H1 (cell line): ENCODE measurements around the gene F3. TPM values are rescaled to one million over a fixed set of nuclear protein-coding genes. Genes with fewer than 3 reads are reported as not detected.
"Not testable (repeated sequence)": the region's sequence is repeated elsewhere in the genome, so short reads cannot be mapped to it uniquely, and the experiment has no call there.

Experiments used
- CTCF ChIA-PET: fragments of 300-600 bp; sonication (Branson Sonifier 250); formaldehyde crosslinking; loops from one replicate; lab custom pipeline; 2021; ENCODE audit not compliant: partially characterized antibody; lab: Charles Lee
- POLR2A ChIA-PET: fragments of 300-600 bp; sonication (Branson Sonifier 250); formaldehyde crosslinking; loops from one replicate; lab custom pipeline; 2021; ENCODE audit warnings: inconsistent platforms; ENCODE audit not compliant: partially characterized antibody; lab: Charles Lee
- DNase-seq, 2 experiments: peaks; one replicate each; pipeline versions ENCODE4 v3.0.0 to v3.0.0-alpha.2; 2010 to 2022; ENCODE audit warnings: low spot score in 2 of 2, low read depth in 1 of 2, mixed read lengths in 1 of 2
- FAIRE-seq: peaks from 2 replicates; lab custom pipeline; 2011; peaks lifted over from hg19 to GRCh38; lab: Jason Lieb, UNC
- H2AFZ ChIP-seq: 2 replicates; pipeline ENCODE4 v1.8.1; 2012; ENCODE audit warnings: low read length, inconsistent platforms
- H2AK5ac ChIP-seq: 2 replicates; pipeline ENCODE4 v1.6.1; 2013; ENCODE audit warnings: low read depth, low read length
- H2BK120ac ChIP-seq: replicated peaks from 2 replicates; pipeline ENCODE3; 2013; ENCODE audit warnings: low read depth, low read length, inconsistent platforms
- H2BK12ac ChIP-seq: 2 replicates; pipeline ENCODE4 v1.6.1; 2013; ENCODE audit warnings: low read depth, low read length
- H2BK15ac ChIP-seq: 2 replicates; pipeline ENCODE4 v1.6.1; 2013; ENCODE audit warnings: low read length
- H2BK20ac ChIP-seq: 2 replicates; pipeline ENCODE4 v1.6.1; 2013; ENCODE audit warnings: low read length
- H2BK5ac ChIP-seq: 2 replicates; pipeline ENCODE4 v1.6.1; 2013; ENCODE audit warnings: low read depth, low read length
- H3K14ac ChIP-seq: 2 replicates; pipeline ENCODE4 v1.6.1; 2013; ENCODE audit warnings: inconsistent platforms; ENCODE audit not compliant: insufficient read length
- H3K18ac ChIP-seq: 2 replicates; pipeline ENCODE4 v1.6.1; 2013; ENCODE audit warnings: low read length; ENCODE audit errors: extremely low read depth
- H3K23ac ChIP-seq: 2 replicates; pipeline ENCODE4 v1.6.1; 2013; ENCODE audit warnings: inconsistent platforms; ENCODE audit not compliant: insufficient read length
- H3K23me2 ChIP-seq: 2 replicates; pipeline ENCODE4 v1.6.1; 2013; ENCODE audit warnings: low read depth, low read length
- H3K27ac ChIP-seq: 2 replicates; pipeline ENCODE4 v1.6.1; 2011; ENCODE audit warnings: low read depth, low read length, inconsistent platforms
- H3K27me3 ChIP-seq, 4 experiments: replicated peaks in 1 of 4; 1 replicate in 1 of 4; 2 replicates in 3 of 4; pipeline versions ENCODE4 v1.6.1 to v1.8.1; 2011 to 2013; ENCODE audit warnings: low read length in 3 of 4, mild to moderate bottlenecking in 3 of 4, inconsistent platforms in 2 of 4, mixed read lengths in 2 of 4, moderate library complexity in 1 of 4; ENCODE audit not compliant: control insufficient read depth in 3 of 4, insufficient read depth in 3 of 4; ENCODE audit errors: extremely low read depth in 1 of 4
- H3K36me3 ChIP-seq, 4 experiments: 2 replicates each; pipeline versions ENCODE4 v1.6.1 to v1.8.1; 2011 to 2013; ENCODE audit warnings: mild to moderate bottlenecking in 4 of 4, low read length in 3 of 4, moderate library complexity in 2 of 4, control low read depth in 1 of 4, inconsistent platforms in 1 of 4; ENCODE audit not compliant: insufficient read depth in 4 of 4, control insufficient read depth in 2 of 4
- H3K4ac ChIP-seq: replicated peaks from 2 replicates; pipeline ENCODE3; 2013; ENCODE audit warnings: low read length, low read depth, mixed read lengths, inconsistent platforms; ENCODE audit not compliant: insufficient read length
- H3K4me1 ChIP-seq, 4 experiments: replicated peaks in 1 of 4; 1 replicate in 1 of 4; 2 replicates in 3 of 4; pipeline versions ENCODE4 v1.6.1 to v1.8.1; 2011 to 2013; ENCODE audit warnings: low read length in 3 of 4, inconsistent platforms in 2 of 4, mixed read lengths in 1 of 4; ENCODE audit not compliant: insufficient read depth in 4 of 4, control insufficient read depth in 3 of 4
- H3K4me2 ChIP-seq, 2 experiments: 2 replicates each; pipeline versions ENCODE4 v1.6.1 to v1.8.1; 2011 to 2013; ENCODE audit warnings: low read depth in 2 of 2, low read length in 2 of 2, control low read depth in 1 of 2, inconsistent platforms in 1 of 2, mild to moderate bottlenecking in 1 of 2; ENCODE audit not compliant: insufficient read depth in 1 of 2
- H3K4me3 ChIP-seq, 4 experiments: fragments of 200-600, 300-600 bp in 1 of 4; sonication (generic), shearing (Covaris generic), sonication (Bioruptor Twin) in 1 of 4; 2 replicates each; pipeline versions ENCODE4 v1.5.1 to v1.8.1; 2011 to 2016; ENCODE audit warnings: low read length in 4 of 4, low read depth in 3 of 4, control low read depth in 2 of 4, inconsistent platforms in 2 of 4, mild to moderate bottlenecking in 2 of 4, mixed read lengths in 1 of 4, moderate library complexity in 1 of 4; ENCODE audit not compliant: insufficient read depth in 2 of 4; ENCODE audit errors: extremely low read depth in 1 of 4
- H3K56ac ChIP-seq: replicated peaks from 2 replicates; pipeline ENCODE3; 2013; ENCODE audit warnings: low read depth, mild to moderate bottlenecking, mixed read lengths, low read length, inconsistent platforms; ENCODE audit not compliant: insufficient read length
- H3K79me1 ChIP-seq: 2 replicates; pipeline ENCODE4 v1.6.1; 2013; ENCODE audit warnings: low read depth, low read length, control low read depth
- H3K79me2 ChIP-seq, 2 experiments: 2 replicates each; pipeline versions ENCODE4 v1.6.1 to v1.8.1; 2012 to 2013; ENCODE audit warnings: low read length in 2 of 2, mild to moderate bottlenecking in 2 of 2, inconsistent platforms in 1 of 2; ENCODE audit not compliant: insufficient read depth in 2 of 2, control insufficient read depth in 1 of 2
- H3K9ac ChIP-seq, 4 experiments: replicated peaks in 1 of 4; 1 replicate in 1 of 4; 2 replicates in 3 of 4; pipeline versions ENCODE4 v1.6.1 to v1.8.1; 2011 to 2013; ENCODE audit warnings: low read depth in 3 of 4, low read length in 3 of 4, control low read depth in 2 of 4, mild to moderate bottlenecking in 2 of 4, moderate library complexity in 2 of 4, inconsistent platforms in 1 of 4; ENCODE audit errors: extremely low read depth in 1 of 4
- H3K9me3 ChIP-seq, 2 experiments: 2 replicates each; pipeline versions ENCODE4 v1.6.1 to v1.8.1; 2012 to 2013; ENCODE audit warnings: mild to moderate bottlenecking in 2 of 2, moderate library complexity in 2 of 2, control low read depth in 1 of 2, inconsistent platforms in 1 of 2, low read depth in 1 of 2, low read length in 1 of 2, mixed read lengths in 1 of 2; ENCODE audit not compliant: insufficient read depth in 2 of 2
- H4K20me1 ChIP-seq, 2 experiments: replicated peaks in 1 of 2; 2 replicates each; pipeline versions ENCODE3 to v1.8.1; 2011 to 2013; ENCODE audit warnings: inconsistent platforms in 2 of 2, low read length in 2 of 2, mild to moderate bottlenecking in 1 of 2; ENCODE audit not compliant: insufficient read depth in 2 of 2, control insufficient read depth in 1 of 2
- H4K5ac ChIP-seq: 2 replicates; pipeline ENCODE4 v1.6.1; 2013; ENCODE audit warnings: low read length, low read depth, mixed read lengths, inconsistent platforms; ENCODE audit not compliant: insufficient read length
- H4K8ac ChIP-seq: 2 replicates; pipeline ENCODE4 v1.8.0; 2013; ENCODE audit warnings: mild to moderate bottlenecking, moderate library complexity, low read length, inconsistent platforms; ENCODE audit not compliant: insufficient read depth; ENCODE audit errors: extremely low read depth
- H4K91ac ChIP-seq: replicated peaks from 2 replicates; pipeline ENCODE3; 2013; ENCODE audit warnings: low read length, mixed read lengths, inconsistent platforms; ENCODE audit not compliant: insufficient read length
- polyA plus RNA-seq, 7 experiments: library from polyadenylated mRNA; depleted of rRNA in 3 of 7; stranded (reverse) in 5 of 7; unstranded in 2 of 7; fragments of >200 nt in 5 of 7; fragments of 200-250 nt in 2 of 7; gene quantifications; 1 replicate in 5 of 7; 2 replicates in 1 of 7; 4 replicates in 1 of 7; pipeline versions ENCODE4 v1.2.1 to v1.2.3, GENCODE V29; 2011 to 2013; ENCODE audit warnings: missing spikeins in 2 of 7, mixed read lengths in 2 of 7
- total RNA-seq: library from RNA; stranded (reverse); fragmentation: NEBNext Ultra II Directional; extraction: Animal tissue kit (Norgen Biotek cat#: 25700); gene quantifications from 2 replicates; pipeline ENCODE4 v1.2.1, GENCODE V29; 2021

Gene F3
- total and polyA plus RNA-seq, 2 of the 8 experiments (the other 6 are each of a cell fraction or from before 2014, with no cell fraction given): 2.6 to 8.6 TPM

DNA sequence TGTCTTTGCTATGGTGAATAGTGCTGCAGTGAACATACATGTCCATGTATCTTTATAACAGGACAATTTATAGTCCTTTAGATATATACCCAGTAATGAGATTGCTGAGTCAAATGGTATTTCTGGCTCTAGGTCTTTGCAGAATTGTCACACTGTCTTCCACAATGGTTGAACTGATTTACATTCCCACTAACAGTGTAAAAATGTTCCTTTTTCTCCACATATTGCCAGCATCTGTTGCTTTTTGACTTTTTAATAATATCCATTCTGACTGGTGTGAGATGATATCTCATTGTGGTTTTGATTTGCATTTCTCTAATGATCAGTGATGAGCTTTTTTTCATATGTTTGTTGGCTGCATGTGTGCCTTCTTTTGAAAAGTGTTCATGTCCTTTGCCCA, 32.4 kb upstream of the F3 start:
- H2BK15ac ChIP-seq, DNase-seq, H4K91ac ChIP-seq, H2BK5ac ChIP-seq, H3K27ac ChIP-seq, H3K9me3 ChIP-seq, H4K5ac ChIP-seq, H3K79me2 ChIP-seq, H3K4me2 ChIP-seq, H3K14ac ChIP-seq, H3K4me1 ChIP-seq, CTCF ChIA-PET, H3K18ac ChIP-seq, H4K20me1 ChIP-seq, H3K56ac ChIP-seq, H2BK12ac ChIP-seq, H2AK5ac ChIP-seq, H3K23me2 ChIP-seq, H2BK20ac ChIP-seq, H3K4ac ChIP-seq, H3K27me3 ChIP-seq, H2AFZ ChIP-seq, H3K23ac ChIP-seq, H3K36me3 ChIP-seq, H3K9ac ChIP-seq, H2BK120ac ChIP-seq, H3K79me1 ChIP-seq, FAIRE-seq, H4K8ac ChIP-seq, H3K4me3 ChIP-seq: not testable (repeated sequence)
- POLR2A ChIA-PET: interaction anchor here (0.7 kb wide), 1 partner anchor 18 kb away, joined by 3 read pairs; no protein-coding TSS in a partner anchor
